Nephron (organoid): ENCODE measurements around the gene ZCCHC14.

Experiments used
- H3K27ac Mint-ChIP-seq, 3 experiments: 2 replicates each; pipeline ENCODE4 v1.8.0; 2020; ENCODE audit warnings: mixed read lengths in 3 of 3, mild to moderate bottlenecking in 2 of 3, moderate library complexity in 1 of 3
- H3K27me3 Mint-ChIP-seq: 2 replicates; pipeline ENCODE4 v1.8.0; 2021; ENCODE audit warnings: low read depth, mild to moderate bottlenecking, moderate library complexity, mixed read lengths
- H3K36me3 Mint-ChIP-seq: 2 replicates; pipeline ENCODE4 v1.8.0; 2020; ENCODE audit warnings: low read depth, mixed read lengths
- H3K4me1 Mint-ChIP-seq: 2 replicates; pipeline ENCODE4 v1.8.0; 2020; ENCODE audit warnings: mixed read lengths
- H3K4me3 Mint-ChIP-seq, 3 experiments: 2 replicates each; pipeline ENCODE4 v1.8.0; 2020; ENCODE audit warnings: mild to moderate bottlenecking in 3 of 3, mixed read lengths in 3 of 3, moderate library complexity in 2 of 3
- H3K9me3 Mint-ChIP-seq: 2 replicates; pipeline ENCODE4 v1.8.0; 2020; ENCODE audit warnings: mixed read lengths
- TF ChIP-seq, protein P1 (sequence below), 3 experiments: fragments of 200-600 bp; sonication (generic); IDR thresholded peaks; one replicate each; pipeline ENCODE4 v1.5.0; 2021; ENCODE audit warnings: antibody characterized with exemption in 3 of 3; ENCODE audit not compliant: unreplicated experiment in 3 of 3

The ZCCHC14 gene

DNA sequence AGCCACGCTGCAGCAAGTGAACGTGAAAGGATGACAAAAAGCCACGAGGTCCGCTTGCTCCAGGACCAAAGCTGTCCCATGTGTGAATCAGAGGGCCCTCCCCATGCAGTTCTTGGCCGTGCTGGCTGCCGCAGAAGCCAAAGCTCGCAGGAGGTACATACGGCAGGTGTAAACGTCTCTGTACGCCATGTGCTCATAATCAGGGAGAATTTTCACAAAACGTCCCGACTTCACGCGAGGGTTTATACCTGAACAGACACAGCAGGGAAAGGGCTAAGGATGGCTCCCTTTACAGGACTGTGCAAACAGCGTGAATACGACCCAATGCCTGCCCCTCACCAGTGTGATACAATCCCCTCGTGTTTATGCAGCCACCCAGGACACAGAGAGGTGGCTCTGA, 134.6 kb downstream of the ZCCHC14 start:
- TF ChIP-seq, protein P1, sequence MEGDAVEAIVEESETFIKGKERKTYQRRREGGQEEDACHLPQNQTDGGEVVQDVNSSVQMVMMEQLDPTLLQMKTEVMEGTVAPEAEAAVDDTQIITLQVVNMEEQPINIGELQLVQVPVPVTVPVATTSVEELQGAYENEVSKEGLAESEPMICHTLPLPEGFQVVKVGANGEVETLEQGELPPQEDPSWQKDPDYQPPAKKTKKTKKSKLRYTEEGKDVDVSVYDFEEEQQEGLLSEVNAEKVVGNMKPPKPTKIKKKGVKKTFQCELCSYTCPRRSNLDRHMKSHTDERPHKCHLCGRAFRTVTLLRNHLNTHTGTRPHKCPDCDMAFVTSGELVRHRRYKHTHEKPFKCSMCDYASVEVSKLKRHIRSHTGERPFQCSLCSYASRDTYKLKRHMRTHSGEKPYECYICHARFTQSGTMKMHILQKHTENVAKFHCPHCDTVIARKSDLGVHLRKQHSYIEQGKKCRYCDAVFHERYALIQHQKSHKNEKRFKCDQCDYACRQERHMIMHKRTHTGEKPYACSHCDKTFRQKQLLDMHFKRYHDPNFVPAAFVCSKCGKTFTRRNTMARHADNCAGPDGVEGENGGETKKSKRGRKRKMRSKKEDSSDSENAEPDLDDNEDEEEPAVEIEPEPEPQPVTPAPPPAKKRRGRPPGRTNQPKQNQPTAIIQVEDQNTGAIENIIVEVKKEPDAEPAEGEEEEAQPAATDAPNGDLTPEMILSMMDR (IDR thresholded peaks at IDR 0.05; ENCODE audit: unreplicated experiment in 3 of 3): no peak
- Mint-ChIP-seq H3K4me3 (no peak overlapping the region), H3K9me3 (no peaks in the 10 kb centered on the region), H3K36me3 (peaks cover 39% of the 10 kb centered on the region), H3K4me1 (peaks cover 5% of the 10 kb centered on the region), H3K27ac (no peak overlapping the region), H3K27me3 (no peaks in the 10 kb centered on the region)

DNA sequence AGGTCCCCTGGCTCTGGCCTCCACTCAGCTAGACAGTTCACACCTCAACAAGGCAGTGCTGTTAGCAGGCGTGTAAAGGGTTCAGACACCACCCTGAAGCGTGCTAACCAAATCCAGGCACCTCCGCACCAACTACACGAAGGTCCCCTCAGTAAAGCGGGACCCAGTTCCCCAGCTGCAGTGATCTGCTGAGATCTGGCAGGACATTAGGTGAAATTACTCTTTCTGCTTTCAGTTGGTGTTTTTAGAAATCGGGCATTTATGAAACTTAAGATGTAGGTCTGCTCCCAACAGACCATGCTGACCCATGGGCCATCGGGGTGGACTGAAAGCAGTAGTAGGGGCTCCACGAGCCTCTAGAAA, 136.4 kb downstream of the ZCCHC14 start:
- TF ChIP-seq, protein P1 (IDR thresholded peaks at IDR 0.05; ENCODE audit: unreplicated experiment in 3 of 3): no peak
- Mint-ChIP-seq H3K36me3 (peaks cover 33% of the 10 kb centered on the region), H3K27ac (peak overlapping the region in 1 of 3 experiments; percentile 63), H3K4me1 (peaks cover 5% of the 10 kb centered on the region), H3K27me3 (no peaks in the 10 kb centered on the region), H3K9me3 (no peaks in the 10 kb centered on the region), H3K4me3 (no peak overlapping the region)
